GM08714 (cell line): ENCODE measurements around the gene PAQR4.

ENCODE experiments used
- H3K4me3 ChIP-seq: fragments of 200-500 bp; sonication (Bioruptor generic); 2 replicates; pipeline ENCODE4 v1.5.1; 2014; ENCODE audit warnings: mild to moderate bottlenecking, low read length, inconsistent platforms
- ZNF274 ChIP-seq: IDR thresholded peaks from 2 replicates; pipeline ENCODE4 v1.6.1; 2012; ENCODE audit warnings: mild to moderate bottlenecking, low read depth, low read length

Gene PAQR4

DNA sequence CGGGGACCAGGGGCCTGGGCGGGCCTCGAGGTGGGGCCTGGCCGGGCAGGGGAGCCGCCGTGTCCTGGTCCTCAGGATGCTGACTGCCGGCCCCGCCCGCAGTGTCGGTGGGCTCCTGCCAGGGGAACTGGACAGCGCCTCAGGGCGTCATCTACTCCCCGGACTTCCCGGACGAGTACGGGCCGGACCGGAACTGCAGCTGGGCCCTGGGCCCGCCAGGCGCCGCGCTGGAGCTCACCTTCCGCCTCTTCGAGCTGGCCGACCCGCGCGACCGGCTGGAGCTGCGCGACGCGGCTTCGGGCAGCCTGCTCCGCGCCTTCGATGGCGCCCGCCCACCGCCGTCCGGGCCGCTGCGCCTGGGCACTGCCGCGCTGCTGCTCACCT, 2.3 kb upstream of the PAQR4 start:
- TF ChIP-seq ZNF274, result no peak
- H3K4me3 ChIP-seq, result no peak overlapping the region

DNA sequence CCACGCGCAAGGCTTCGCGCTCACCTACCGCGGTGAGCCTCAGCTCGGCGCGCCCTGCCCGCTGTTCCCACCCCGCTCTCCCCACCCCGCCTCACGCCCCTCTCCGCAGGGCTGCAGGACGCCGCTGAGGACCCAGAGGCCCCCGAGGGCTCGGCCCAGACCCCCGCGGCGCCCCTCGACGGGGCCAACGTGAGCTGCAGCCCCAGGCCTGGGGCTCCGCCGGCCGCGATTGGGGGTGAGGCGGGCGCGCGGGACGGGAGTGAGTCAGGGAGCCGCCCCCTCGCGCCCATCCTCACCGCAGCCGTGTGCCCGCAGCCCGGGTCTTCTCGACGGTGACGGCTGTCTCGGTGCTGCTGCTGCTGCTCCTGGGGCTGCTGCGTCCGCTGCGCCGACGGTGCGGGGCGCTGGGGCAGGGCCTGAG, 1.9 kb upstream of the PAQR4 start:
- TF ChIP-seq ZNF274, result no peak
- no peak overlapping the region for H3K4me3 ChIP-seq

DNA sequence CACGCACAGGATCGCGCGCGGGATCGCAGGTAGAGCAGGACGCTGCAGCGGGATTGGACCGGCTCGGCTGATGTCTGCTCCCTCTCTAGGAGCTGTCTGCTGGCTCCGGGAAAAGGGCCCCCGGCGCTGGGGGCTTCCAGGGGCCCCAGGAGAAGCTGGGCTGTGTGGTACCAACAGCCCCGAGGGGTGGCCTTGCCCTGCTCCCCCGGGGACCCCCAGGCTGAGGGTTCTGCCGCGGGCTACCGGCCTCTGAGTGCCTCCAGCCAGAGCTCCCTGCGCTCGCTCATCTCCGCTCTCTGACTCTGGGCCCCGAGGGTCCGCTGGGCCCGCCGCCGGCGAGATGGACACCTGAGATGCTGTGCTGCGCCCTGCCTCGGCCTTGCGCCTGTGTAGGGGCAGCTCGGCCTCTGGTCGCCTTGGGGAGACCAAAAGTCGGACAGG, 1.4 kb upstream of the PAQR4 start:
- TF ChIP-seq ZNF274, result no peak
- H3K4me3 ChIP-seq, result no peak overlapping the region

DNA sequence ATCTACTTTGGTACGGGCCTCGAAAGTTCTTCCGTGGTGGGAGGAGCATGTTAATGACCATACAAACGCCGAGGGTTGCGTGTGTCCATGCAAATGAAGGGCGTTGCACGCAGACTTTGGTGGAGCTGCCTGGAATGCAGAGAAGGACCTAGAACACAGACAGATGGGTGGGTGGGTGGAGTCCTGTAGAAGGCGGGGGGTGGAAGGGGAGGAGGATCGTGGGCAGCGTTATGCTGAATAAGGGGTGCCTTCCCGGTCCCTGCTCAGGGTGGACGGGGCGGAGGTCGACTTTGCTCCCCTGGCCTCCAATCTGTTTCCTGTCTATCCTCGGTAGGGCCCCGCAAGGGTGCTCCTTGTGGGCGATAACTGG, 795 bp upstream of the PAQR4 start:
- peak overlapping the region; percentile 23; the same call in 1 of the 2 replicates for H3K4me3 ChIP-seq
- TF ChIP-seq ZNF274, result no peak

DNA sequence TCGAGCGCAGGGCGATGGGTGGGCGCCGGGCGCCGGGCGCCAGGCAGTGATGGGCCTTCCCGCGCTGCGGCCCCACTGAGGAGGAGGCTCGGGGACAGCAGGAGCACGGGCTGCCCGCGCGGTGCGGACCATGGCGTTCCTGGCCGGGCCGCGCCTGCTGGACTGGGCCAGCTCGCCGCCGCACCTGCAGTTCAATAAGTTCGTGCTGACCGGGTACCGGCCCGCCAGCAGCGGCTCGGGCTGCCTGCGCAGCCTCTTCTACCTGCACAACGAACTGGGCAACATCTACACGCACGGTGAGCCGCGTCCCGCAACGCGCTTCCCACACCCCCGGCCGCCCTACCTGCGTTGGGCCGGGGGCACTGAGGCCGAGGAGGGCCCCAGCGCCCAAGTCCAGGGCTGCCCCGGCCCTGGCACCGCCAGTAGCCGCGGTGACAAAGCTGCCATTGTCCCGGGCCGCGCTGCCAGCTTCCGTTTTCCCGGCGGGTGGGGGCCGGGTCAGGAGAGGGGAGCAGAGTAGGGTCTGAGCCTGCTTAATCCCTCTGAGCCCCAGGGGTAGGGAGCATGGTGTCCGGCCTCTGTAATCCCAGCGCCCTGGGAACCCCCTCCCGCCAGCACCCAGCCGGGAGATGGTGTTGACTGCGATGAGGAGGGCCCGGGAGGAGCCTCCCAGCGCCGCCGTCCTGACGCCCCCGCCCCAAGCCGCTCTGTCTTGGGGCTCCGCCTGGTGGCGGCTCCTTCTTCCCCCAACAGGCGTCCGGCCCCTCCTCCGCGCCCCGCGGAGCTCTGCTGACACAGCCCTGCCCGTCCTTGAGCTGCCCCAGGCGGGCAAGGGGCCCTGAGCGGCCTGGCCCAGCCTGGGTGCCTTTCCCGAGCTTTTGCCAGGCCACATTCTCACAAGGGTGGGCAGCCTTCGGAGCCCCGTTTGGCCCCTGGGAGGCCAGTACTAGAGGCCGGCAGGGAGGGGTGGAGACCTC, 685 bp downstream of the PAQR4 start:
- peak overlapping the region; percentile 87 for H3K4me3 ChIP-seq
- TF ChIP-seq ZNF274, result no peak

DNA sequence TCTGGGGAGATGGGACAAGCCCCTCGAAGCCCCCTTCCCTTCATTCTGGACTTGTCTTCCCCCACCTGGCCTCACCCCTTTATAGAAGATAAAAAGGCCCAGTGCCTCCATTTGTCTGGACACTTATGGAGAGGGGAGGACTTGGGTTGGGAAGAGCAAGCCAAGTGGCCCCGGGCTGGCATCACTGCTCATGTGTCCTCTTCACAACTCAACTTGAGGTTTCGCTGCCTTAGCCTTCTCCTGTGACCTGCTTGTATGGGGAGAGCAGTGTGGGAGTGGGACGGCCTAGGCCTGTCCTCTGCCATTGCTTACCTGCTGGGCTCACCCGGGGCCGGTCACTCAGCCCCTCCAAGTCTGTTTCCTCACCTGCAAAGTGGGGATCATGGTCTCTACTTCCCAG, 1.4 kb downstream of the PAQR4 start:
- H3K4me3 ChIP-seq, result peak overlapping the region; percentile 87; the same call in 1 of the 2 replicates
- TF ChIP-seq ZNF274, result no peak

DNA sequence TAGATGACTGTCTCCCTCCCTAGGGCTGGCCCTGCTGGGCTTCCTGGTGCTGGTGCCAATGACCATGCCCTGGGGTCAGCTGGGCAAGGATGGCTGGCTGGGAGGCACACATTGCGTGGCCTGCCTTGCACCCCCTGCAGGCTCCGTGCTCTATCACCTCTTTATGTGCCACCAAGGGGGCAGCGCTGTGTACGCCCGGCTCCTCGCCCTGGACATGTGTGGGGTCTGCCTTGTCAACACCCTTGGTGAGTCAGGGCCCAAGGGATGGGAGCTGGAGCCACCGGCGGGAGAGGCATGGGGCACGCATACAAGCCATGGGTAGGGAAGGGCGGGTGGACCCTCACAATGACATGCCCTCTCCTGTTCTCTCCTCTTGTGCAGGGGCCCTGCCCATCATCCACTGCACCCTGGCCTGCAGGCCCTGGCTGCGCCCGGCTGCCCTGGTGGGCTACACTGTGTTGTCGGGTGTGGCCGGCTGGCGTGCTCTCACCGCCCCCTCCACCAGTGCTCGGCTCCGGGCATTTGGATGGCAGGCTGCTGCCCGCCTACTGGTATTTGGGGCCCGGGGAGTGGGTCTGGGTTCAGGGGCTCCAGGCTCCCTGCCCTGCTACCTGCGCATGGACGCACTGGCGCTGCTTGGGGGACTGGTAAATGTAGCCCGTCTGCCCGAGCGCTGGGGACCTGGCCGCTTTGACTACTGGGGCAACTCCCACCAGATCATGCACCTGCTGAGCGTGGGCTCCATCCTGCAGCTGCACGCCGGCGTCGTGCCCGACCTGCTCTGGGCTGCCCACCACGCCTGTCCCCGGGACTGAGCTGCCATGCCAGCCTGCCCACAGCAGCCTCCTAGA, 2.2 kb downstream of the PAQR4 start:
- no peak for TF ChIP-seq ZNF274
- no peak overlapping the region; the same call in 1 of the 2 replicates for H3K4me3 ChIP-seq

DNA sequence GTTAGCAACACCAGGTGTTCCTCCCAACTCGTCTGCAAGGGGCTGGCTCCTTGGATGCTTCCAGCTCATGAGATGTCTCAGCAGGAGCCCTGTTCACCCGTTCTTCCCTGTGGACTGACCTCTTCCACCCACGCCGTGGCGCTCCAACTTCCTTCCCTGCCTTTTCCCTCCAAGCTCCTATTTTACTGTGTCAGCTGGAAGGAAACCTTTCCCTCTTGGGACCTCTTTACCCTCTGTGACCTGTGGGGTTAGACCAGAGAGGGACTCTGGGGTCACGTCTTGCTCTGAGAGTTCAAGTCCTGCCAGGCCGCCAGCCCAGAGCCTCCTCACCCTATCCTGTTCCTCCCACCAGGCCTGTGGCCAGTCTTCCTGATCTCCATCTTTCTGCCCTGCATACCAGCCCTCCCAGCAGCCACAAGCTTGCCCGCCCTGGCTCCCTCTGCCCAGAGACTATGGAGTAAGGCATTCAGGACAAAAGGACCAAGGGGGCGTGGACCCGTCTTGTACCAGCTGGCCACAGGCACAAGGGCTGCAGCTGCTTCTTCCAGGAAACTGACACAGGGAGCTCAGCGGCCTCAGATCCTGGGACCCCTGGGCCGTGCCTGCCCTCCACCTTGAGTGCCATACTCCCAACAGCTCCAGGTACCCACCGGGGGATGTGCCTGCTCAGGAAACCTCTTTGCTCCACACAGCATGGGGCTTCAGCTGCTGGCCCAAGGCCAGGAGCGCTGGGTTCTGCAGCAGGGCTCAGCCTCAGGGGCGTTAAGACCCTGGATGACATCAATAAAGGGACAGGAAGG, 3.0 kb downstream of the PAQR4 start:
- TF ChIP-seq ZNF274, result no peak
- no peak overlapping the region for H3K4me3 ChIP-seq

DNA sequence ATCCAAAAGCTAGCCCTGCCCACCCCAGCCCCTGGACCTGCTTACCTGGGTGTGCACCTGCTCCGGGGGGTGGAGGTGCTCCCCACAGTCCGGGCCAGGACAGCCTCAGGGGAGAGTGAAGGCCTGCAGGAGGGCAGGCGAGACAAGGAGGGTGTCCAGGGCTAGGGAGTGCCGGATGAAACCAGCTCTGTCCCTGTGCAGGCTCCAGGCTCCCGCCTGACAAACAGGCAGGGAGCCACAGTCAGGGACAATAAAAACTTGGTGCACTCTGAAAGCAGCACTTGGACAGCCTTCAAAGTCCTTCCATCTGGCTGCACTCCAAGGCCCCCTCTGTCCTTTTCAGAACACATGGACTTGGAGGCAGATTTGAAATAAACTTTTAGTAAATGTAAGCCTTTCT, 3.9 kb downstream of the PAQR4 start:
- H3K4me3 ChIP-seq, result no peak overlapping the region
- TF ChIP-seq ZNF274, result no peak

DNA sequence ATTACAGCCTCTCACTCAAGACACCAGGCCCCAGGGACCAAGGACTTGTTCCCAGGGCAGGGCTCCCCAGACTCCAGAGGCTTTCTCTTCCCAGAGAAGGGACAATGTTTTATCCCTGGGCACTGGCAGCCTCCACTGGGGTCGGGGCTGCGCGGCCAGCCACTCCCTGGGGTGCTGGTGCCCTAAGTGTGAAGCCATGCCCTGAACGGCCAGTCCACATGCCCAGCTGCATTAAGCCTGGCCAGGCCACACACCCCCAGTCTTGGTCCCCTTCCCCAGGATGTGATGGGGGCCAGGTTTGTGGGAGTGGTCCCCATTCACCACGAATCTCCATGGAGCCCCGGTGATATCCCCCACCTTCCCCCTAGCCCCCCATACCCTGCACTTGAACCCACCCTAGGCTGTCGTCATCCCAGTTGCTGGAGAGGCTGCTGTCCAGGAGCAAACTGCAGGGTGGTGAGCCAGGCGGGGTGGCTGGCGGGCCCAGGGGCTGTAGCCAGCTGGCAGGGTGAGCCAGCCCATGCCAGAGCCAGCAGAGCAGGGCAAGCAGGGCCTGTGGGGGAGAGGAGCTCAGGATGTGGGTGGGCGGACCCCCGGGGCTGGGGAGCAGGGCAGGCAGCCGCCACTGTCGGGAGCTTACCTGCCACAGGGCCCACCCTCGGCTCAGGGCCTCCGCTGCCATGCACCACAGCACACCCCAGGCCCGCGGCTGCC, 4.6 kb downstream of the PAQR4 start:
- H3K4me3 ChIP-seq, result no peak overlapping the region
- no peak for TF ChIP-seq ZNF274

DNA sequence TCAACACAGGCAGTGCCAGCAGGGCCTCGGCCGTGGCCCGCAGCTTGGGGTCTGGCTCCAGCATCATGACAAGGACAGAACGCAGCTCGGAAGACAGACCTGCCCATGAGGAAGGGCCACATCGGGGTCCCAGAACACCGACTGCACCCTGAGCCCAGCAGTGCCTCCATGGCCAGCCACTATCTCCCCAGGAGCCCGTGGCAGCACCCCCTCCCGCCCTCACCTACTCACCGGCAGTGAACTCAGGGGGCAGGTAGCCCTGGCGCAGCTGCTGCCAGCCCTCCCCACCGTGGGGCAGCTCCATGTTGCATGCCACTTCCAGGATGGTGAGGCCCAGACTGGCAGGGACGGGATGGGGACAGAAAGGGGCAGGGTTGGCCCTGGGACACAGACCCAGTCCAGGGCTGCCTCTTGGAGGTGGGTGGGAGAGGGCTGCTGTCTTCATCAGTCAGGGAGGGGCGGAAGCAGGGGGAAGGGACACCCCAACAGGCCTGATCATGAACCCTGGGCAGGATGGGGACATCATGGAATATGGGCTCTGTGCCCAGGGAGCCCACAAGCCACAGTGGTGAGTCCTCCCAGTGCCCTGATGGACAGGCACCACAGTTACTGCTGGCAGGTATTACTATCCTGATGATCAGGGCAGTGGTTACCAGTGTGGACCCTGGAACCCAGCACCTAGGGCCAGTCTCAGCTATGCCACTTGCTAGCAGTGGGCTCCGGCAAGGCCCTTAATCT, 5.3 kb downstream of the PAQR4 start:
- TF ChIP-seq ZNF274, result no peak

DNA sequence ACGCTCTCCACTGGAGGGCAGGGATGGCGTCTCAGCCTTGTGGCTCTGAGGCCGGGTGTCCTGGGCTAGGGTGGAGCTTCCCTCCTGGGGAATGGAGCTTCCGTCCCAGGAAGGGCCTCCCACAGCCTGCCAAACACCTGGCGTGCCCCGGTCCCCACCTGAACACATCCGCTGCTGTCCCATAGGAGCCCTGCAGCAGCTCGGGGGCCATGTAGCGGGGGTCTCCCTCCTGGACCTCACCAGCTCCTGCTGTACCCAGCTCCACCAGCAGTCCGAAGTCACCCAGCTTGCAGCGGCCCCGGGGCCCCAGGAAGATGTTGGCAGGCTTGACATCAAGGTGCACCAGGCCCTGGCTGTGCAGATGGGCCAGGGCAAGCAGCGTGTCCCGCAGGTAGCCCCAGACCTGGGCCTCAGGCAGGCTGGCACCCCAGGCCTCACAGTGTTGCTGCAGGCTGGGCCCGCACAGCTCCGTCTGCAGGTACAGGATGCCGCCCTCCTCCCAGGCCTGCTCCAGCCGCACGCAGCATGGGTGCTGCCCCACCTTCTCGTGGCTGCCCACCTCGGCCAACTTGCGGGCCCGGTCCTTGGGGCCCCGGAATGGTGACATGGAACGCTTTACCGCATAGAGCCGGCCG, 6.1 kb downstream of the PAQR4 start:
- H3K4me3 ChIP-seq, result no peak overlapping the region
- TF ChIP-seq ZNF274, result no peak

More for the DNA sequence above, 5.3 kb downstream of the PAQR4 start:
- no peak overlapping the region for H3K4me3 ChIP-seq
